Activated CD4-positive, alpha-beta T cell treated with anti-CD3 and anti-CD28 coated beads, Interleukin-2, amount 50 U/mL, for 48 hours (primary cell): ENCODE data around the gene INPP4A.
"Not testable (repeated sequence)": the region's sequence is repeated elsewhere in the genome, so short reads cannot be mapped to it uniquely, and the experiment has no call there.

Source experiments
- DNase-seq, 2 experiments: peaks; one replicate each; pipeline ENCODE4 v3.0.0-alpha.2; 2020

The INPP4A gene

GRCh38 chr2:98444436-98445176 lies at the start of gene INPP4A:
TSS of gene INPP4A (plus strand) at chr2:98444858. CDS start at chr2:98520049, 75,191 bp downstream.
- DNase-seq, result peak; percentile 78 to 79

GRCh38 chr2:98395977-98396376 lies 48.7 kb upstream of the INPP4A start:
- no peak for DNase-seq

DNA sequence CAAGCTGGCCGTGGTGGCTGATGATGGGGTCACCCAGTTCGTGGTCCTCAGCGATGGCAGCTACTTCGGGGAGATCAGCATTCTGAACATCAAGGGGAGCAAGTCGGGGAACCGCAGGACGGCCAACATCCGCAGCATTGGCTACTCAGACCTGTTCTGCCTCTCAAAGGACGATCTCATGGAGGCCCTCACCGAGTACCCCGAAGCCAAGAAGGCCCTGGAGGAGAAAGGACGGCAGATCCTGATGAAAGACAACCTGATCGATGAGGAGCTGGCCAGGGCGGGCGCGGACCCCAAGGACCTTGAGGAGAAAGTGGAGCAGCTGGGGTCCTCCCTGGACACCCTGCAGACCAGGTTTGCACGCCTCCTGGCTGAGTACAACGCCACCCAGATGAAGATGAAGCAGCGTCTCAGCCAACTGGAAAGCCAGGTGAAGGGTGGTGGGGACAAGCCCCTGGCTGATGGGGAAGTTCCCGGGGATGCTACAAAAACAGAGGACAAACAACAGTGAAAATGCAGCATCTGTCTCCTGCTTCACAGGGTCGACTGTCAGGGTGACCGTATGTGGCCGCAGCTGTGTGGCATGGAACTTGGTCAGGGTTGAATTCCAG lies 47.8 kb upstream of the INPP4A start:
- no peak for DNase-seq

- DNase-seq, result no peak
Measured at GRCh38 chr2:98399140-98399539, 45.5 kb upstream of the INPP4A start.

DNA sequence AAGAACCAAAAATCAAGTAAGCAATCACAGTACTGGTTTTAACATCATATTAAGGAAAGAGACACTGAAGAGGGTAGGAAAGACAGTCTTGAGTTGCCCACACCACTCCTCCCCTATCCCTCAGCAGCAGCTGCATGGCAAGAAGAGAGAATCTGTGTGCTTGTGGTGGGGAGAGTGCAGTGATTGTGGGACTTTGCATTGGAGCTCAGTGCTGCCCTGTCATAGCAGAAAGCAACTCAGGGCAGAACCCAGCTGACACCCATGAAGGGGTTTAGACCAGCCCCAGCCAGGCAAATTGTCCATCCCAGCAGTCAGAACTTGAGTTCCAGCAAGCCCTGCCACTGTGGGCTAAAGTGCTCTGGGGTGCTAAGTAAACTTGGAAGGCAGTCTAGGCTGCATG lies 40.8 kb upstream of the INPP4A start:
- DNase-seq, result no peak

- DNase-seq, result no peak
Measured at GRCh38 chr2:98404556-98405250, 40.0 kb upstream of the INPP4A start.

- DNase-seq, result no peak
Measured at GRCh38 chr2:98405301-98405700, 39.4 kb upstream of the INPP4A start.

GRCh38 chr2:98408155-98408554 lies 36.5 kb upstream of the INPP4A start:
- DNase-seq, result no peak

DNA sequence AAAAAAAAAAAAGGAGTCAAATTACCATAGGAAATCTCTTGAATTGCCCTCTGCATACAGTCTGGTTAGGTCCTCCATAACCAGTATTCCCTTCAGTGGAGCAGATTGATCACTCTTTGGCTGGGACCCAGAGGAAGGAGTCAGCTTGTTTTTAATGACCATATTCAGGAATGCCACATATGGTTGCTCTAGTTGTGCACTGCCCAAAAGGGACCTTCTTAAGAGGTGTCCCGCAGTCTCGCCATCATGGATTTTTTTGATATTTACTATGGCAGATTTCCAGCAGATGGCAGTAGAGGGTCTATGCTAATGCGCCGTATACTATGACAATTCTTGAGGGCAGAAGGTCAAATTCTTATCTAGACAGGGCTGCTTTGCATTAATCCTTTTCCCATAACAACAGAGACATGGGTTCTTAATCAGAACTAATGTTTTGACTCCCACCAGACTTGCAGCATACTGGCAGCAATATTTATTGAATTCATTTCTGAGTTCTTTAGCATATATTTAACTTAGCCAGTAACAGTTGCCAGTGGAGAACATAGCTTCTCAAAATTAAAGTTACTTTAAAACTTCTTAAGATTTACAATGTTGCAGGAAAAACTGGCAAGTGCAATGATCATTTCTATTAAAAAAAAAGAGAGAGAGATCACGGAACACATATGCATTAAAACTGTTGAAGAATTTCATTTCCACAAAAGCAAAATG lies 31.8 kb upstream of the INPP4A start:
- DNase-seq, result peak; percentile 27 to 51

- not testable (repeated sequence) for DNase-seq
Measured at GRCh38 chr2:98414246-98414645, 30.4 kb upstream of the INPP4A start.

DNA sequence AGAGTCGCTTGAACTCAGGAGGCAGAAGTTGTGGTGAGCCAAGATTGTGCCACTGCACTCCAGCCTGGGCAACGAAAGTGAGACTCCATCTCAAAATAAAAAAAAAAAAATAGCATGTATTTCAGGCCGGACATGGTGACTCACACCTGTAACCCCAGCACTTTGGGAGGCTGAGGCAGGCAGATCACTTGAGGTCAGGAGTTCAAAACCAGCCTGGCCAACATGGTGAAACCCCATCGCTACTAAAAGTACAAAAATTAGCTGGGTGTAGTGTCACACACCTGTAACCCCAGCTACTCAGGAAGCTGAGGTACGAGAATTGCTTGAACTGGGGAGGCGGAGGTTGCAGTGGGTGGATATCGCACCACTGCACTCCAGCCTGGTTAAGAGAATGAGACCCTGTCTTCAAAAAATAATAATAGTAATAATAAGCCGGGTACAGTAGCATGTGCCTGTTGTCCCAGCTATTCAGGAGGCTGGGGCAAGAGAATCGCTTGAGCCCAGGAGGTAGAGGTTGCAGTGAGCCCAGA lies 28.9 kb upstream of the INPP4A start:
- DNase-seq, result not testable (repeated sequence)

- no peak for DNase-seq
Measured at GRCh38 chr2:98416383-98417159, 28.1 kb upstream of the INPP4A start.

- no peak for DNase-seq
Measured at GRCh38 chr2:98419544-98419943, 25.1 kb upstream of the INPP4A start.

DNA sequence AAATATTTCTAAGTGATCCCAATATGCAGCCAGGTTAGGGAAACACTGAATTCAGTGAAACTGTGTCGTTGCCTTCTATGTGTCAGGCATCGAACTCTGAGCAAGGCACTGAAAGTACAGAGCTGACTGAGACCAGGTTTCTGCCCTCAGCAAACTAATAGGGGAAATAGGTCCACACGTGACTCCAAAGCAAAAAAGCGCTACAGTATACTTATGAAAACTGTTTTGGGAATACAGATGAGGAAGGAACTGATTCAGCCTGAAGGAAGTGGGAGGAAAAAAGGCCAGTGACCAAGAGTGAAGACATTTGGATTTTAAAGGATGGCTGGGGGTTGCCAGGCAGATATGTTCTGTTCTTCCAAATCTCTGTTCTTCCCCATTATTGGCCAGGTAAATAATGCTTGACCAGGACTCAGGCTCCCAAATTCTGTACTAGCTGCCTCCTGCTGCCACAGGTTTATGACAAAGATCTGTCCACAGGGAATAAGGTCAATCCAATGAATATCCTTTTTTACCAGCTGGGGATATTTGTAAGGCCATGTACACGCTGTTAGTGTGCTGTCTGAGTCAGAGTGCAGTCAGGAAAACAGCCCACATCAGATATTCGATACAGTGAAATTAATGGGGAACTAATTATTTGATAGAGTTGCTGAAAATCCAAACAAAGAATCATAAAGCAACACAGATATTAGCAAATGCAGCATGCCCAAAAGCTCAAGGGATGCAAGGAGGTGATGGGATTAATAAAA lies 24.5 kb upstream of the INPP4A start:
- no peak for DNase-seq

GRCh38 chr2:98422449-98422848 lies 22.2 kb upstream of the INPP4A start:
- DNase-seq, result no peak

- DNase-seq, result no peak
Measured at GRCh38 chr2:98426771-98427170, 17.9 kb upstream of the INPP4A start.

- no peak for DNase-seq
Measured at GRCh38 chr2:98432145-98432544, 12.5 kb upstream of the INPP4A start.

GRCh38 chr2:98433363-98433964 lies 11.2 kb upstream of the INPP4A start:
- no peak for DNase-seq

- no peak for DNase-seq
Measured at GRCh38 chr2:98434492-98434891, 10.2 kb upstream of the INPP4A start.

DNA sequence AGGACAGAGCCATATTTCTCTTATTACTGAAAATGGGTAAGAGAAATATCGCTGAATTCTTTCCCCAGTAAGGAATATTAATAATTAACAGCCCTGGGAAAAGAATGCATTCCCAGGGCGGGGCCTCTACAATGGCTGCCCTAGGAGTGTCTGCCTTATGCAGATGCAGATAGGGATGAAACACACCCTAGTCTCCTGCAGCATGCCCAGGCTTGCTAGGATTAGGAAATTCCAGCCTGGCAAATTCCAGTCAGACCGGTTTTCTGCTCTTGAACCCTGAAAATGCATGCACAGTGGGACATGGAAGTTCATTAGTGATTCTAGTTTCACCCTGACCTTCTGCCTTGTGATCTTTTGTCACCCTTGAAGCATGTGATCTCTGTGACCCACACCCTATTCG lies 9.0 kb upstream of the INPP4A start:
- DNase-seq, result not testable (repeated sequence)

DNA sequence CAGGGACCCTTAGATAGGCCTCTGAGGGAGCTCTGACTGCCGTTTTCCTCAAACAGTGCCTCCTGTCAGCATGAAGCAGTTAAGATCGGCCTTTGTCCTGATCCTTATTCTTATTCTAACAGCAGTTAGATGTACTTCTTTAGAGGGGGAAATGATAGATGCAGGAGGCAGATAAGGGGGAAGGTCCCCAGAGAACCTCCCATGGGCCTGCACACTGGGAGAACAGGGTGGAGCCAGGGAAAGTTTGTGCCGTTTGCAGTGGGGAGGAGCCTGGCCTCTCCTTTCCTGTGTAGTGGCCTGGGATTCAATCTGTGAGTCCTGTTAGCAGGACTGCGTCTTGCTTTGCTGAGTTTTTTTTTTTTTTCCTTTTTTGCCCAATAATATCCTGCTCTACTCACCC lies 7.9 kb upstream of the INPP4A start:
- DNase-seq, result no peak
